Measurements from ENCODE around the gene MGAT4A.
A peak's percentile ranks its signal among the peaks of the same experiment; 100 is the strongest.

The MGAT4A gene

GRCh38 chr2:98573426-98573825 is 157.5 kb downstream of the MGAT4A start:
- DNase-seq (ENCODE audit: low spot score in 2 of 2), result no peak
- H3K36me3 Mint-ChIP-seq (ENCODE audit: insufficient read depth), result peaks cover 49% of the 10 kb centered on the region
- ATAC-seq (replicated peaks; ENCODE audit: extremely low read depth, poor library complexity, severe bottlenecking), result no peak
- no peak overlapping the region for H3K4me3 Mint-ChIP-seq
- H3K27ac Mint-ChIP-seq (ENCODE audit: low read depth), result no peak overlapping the region
- peaks cover 11% of the 10 kb centered on the region for H3K4me1 Mint-ChIP-seq
- H3K27me3 Mint-ChIP-seq, result no peaks in the 10 kb centered on the region
- no peaks in the 10 kb centered on the region for H3K9me3 Mint-ChIP-seq

- Mint-ChIP-seq H3K36me3 (ENCODE audit: insufficient read depth) (peaks cover 44% of the 10 kb centered on the region), H3K4me3 (no peak overlapping the region), H3K27me3 (no peaks in the 10 kb centered on the region), H3K9me3 (no peaks in the 10 kb centered on the region), H3K4me1 (peaks cover 11% of the 10 kb centered on the region), H3K27ac (ENCODE audit: low read depth) (no peak overlapping the region)
- no peak for ATAC-seq (replicated peaks; ENCODE audit: extremely low read depth, poor library complexity, severe bottlenecking)
- DNase-seq (ENCODE audit: low spot score in 2 of 2), result no peak
These were observed 158.3 kb downstream of the MGAT4A start for GRCh38 chr2:98572676-98573075.

- no peak for DNase-seq (ENCODE audit: low spot score in 2 of 2)
- Mint-ChIP-seq H3K27me3 (no peaks in the 10 kb centered on the region), H3K27ac (ENCODE audit: low read depth) (peak overlapping the region; percentile 29), H3K4me1 (peaks cover 14% of the 10 kb centered on the region), H3K36me3 (ENCODE audit: insufficient read depth) (peaks cover 39% of the 10 kb centered on the region), H3K4me3 (no peak overlapping the region), H3K9me3 (no peaks in the 10 kb centered on the region)
- no peak for ATAC-seq (replicated peaks; ENCODE audit: extremely low read depth, poor library complexity, severe bottlenecking)
These were observed 158.7 kb downstream of the MGAT4A start for GRCh38 chr2:98572211-98572610.

- peaks cover 35% of the 10 kb centered on the region for H3K36me3 Mint-ChIP-seq (ENCODE audit: insufficient read depth)
- no peaks in the 10 kb centered on the region for H3K9me3 Mint-ChIP-seq
- peak overlapping the region; percentile 29 for H3K27ac Mint-ChIP-seq (ENCODE audit: low read depth)
- DNase-seq (ENCODE audit: low spot score in 2 of 2), result no peak
- H3K27me3 Mint-ChIP-seq, result no peaks in the 10 kb centered on the region
- peaks cover 18% of the 10 kb centered on the region for H3K4me1 Mint-ChIP-seq
- H3K4me3 Mint-ChIP-seq, result no peak overlapping the region
- no peak for ATAC-seq (replicated peaks; ENCODE audit: extremely low read depth, poor library complexity, severe bottlenecking)
These were observed 159.1 kb downstream of the MGAT4A start for GRCh38 chr2:98571796-98572195.

GRCh38 chr2:98571121-98571701 is 159.7 kb downstream of the MGAT4A start:
- ATAC-seq (replicated peaks; ENCODE audit: extremely low read depth, poor library complexity, severe bottlenecking) (no peak), DNase-seq (ENCODE audit: low spot score in 2 of 2) (no peak)
- Mint-ChIP-seq H3K36me3 (ENCODE audit: insufficient read depth) (peaks cover 37% of the 10 kb centered on the region), H3K27me3 (no peaks in the 10 kb centered on the region), H3K4me3 (no peak overlapping the region), H3K9me3 (no peaks in the 10 kb centered on the region), H3K4me1 (peaks cover 22% of the 10 kb centered on the region), H3K27ac (ENCODE audit: low read depth) (no peak overlapping the region)

GRCh38 chr2:98570356-98570755 is 160.6 kb downstream of the MGAT4A start:
- ATAC-seq (replicated peaks; ENCODE audit: extremely low read depth, poor library complexity, severe bottlenecking) (no peak), DNase-seq (ENCODE audit: low spot score in 2 of 2) (no peak)
- Mint-ChIP-seq H3K4me1 (peaks cover 25% of the 10 kb centered on the region), H3K27ac (ENCODE audit: low read depth) (peak overlapping the region; percentile 92), H3K27me3 (no peaks in the 10 kb centered on the region), H3K36me3 (ENCODE audit: insufficient read depth) (peaks cover 40% of the 10 kb centered on the region), H3K4me3 (no peak overlapping the region), H3K9me3 (no peaks in the 10 kb centered on the region)

GRCh38 chr2:98569915-98570314 is 161.0 kb downstream of the MGAT4A start:
- H3K27me3 Mint-ChIP-seq, result no peaks in the 10 kb centered on the region
- peak overlapping the region; percentile 92 for H3K27ac Mint-ChIP-seq (ENCODE audit: low read depth)
- DNase-seq (ENCODE audit: low spot score in 2 of 2), result no peak
- no peaks in the 10 kb centered on the region for H3K9me3 Mint-ChIP-seq
- no peak overlapping the region for H3K4me3 Mint-ChIP-seq
- H3K4me1 Mint-ChIP-seq, result peaks cover 25% of the 10 kb centered on the region
- ATAC-seq (replicated peaks; ENCODE audit: extremely low read depth, poor library complexity, severe bottlenecking), result no peak
- H3K36me3 Mint-ChIP-seq (ENCODE audit: insufficient read depth), result peaks cover 40% of the 10 kb centered on the region

GRCh38 chr2:98569197-98569793 is 161.6 kb downstream of the MGAT4A start:
- Mint-ChIP-seq H3K4me1 (peaks cover 25% of the 10 kb centered on the region), H3K9me3 (no peaks in the 10 kb centered on the region), H3K27ac (ENCODE audit: low read depth) (peak overlapping the region; percentile 92), H3K36me3 (ENCODE audit: insufficient read depth) (peaks cover 42% of the 10 kb centered on the region), H3K27me3 (no peaks in the 10 kb centered on the region), H3K4me3 (no peak overlapping the region)
- DNase-seq (ENCODE audit: low spot score in 2 of 2) (peak; percentile 55 to 67), ATAC-seq (replicated peaks; ENCODE audit: extremely low read depth, poor library complexity, severe bottlenecking) (peak; percentile 70)

Measured in central memory CD8-positive, alpha-beta T cell (primary cell).